Nephron progenitor cell (in vitro differentiated cells): ENCODE measurements around the gene CST1.
"Not testable (repeated sequence)": the region's sequence is repeated elsewhere in the genome, so short reads cannot be mapped to it uniquely, and the experiment has no call there.

Experiments
- DNase-seq: peaks from one replicate; pipeline ENCODE4 v3.0.0; 2021
- H3K27ac Mint-ChIP-seq: 2 replicates; pipeline ENCODE4 v1.8.0; 2021; ENCODE audit warnings: mild to moderate bottlenecking, moderate library complexity, mixed read lengths
- H3K27me3 Mint-ChIP-seq: 2 replicates; pipeline ENCODE4 v1.8.0; 2021; ENCODE audit warnings: mild to moderate bottlenecking, low read depth, mixed read lengths; ENCODE audit not compliant: poor library complexity
- H3K36me3 Mint-ChIP-seq: 2 replicates; pipeline ENCODE4 v1.8.0; 2021; ENCODE audit warnings: low read depth, mixed read lengths
- H3K4me1 Mint-ChIP-seq: 2 replicates; pipeline ENCODE4 v1.8.0; 2021; ENCODE audit warnings: mixed read lengths
- H3K4me3 Mint-ChIP-seq: 2 replicates; pipeline ENCODE4 v1.8.0; 2021; ENCODE audit warnings: mild to moderate bottlenecking, moderate library complexity, mixed read lengths
- H3K9me3 Mint-ChIP-seq: 2 replicates; pipeline ENCODE4 v1.8.0; 2021; ENCODE audit warnings: mild to moderate bottlenecking, moderate library complexity, mixed read lengths
- CTCF ChIP-seq: fragments of 200-600 bp; sonication (generic); IDR thresholded peaks from 2 replicates; pipeline ENCODE4 v1.5.0; 2021; ENCODE audit warnings: antibody characterized with exemption

CST1 gene

GRCh38 chr20:23772074-23772473 is 21.3 kb upstream of the CST1 start:
- Mint-ChIP-seq H3K9me3 (no peaks in the 10 kb centered on the region), H3K4me1 (peaks cover 45% of the 10 kb centered on the region), H3K36me3 (no peaks in the 10 kb centered on the region), H3K27ac (no peak overlapping the region), H3K27me3 (peaks cover 12% of the 10 kb centered on the region), H3K4me3 (no peak overlapping the region)
- DNase-seq, result no peak
- TF ChIP-seq CTCF, result no peak

- Mint-ChIP-seq H3K27me3 (peaks cover 12% of the 10 kb centered on the region), H3K9me3 (peaks cover 7% of the 10 kb centered on the region), H3K36me3 (no peaks in the 10 kb centered on the region), H3K4me1 (peaks cover 34% of the 10 kb centered on the region), H3K27ac (no peak overlapping the region), H3K4me3 (no peak overlapping the region)
- no peak for DNase-seq
- TF ChIP-seq CTCF, result no peak
Observed at GRCh38 chr20:23770384-23770783, 19.6 kb upstream of the CST1 start.

- not testable (repeated sequence) for H3K4me3 Mint-ChIP-seq, DNase-seq, H3K36me3 Mint-ChIP-seq, H3K27ac Mint-ChIP-seq
- Mint-ChIP-seq H3K9me3 (peaks cover 11% of the 10 kb centered on the region), H3K27me3 (peaks cover 12% of the 10 kb centered on the region), H3K4me1 (peaks cover 20% of the 10 kb centered on the region)
Observed at GRCh38 chr20:23768520-23768919, 17.8 kb upstream of the CST1 start.

- Mint-ChIP-seq H3K27me3 (peaks cover 9% of the 10 kb centered on the region), H3K36me3 (no peaks in the 10 kb centered on the region), H3K27ac (no peak overlapping the region), H3K4me1 (peaks cover 10% of the 10 kb centered on the region), H3K9me3 (peaks cover 11% of the 10 kb centered on the region), H3K4me3 (no peak overlapping the region)
- no peak for TF ChIP-seq CTCF
- DNase-seq, result no peak
Observed at GRCh38 chr20:23766531-23766930, 15.8 kb upstream of the CST1 start.

- H3K36me3 Mint-ChIP-seq, result no peaks in the 10 kb centered on the region
- H3K9me3 Mint-ChIP-seq, result peaks cover 11% of the 10 kb centered on the region
- H3K4me1 Mint-ChIP-seq, result peaks cover 10% of the 10 kb centered on the region
- no peaks in the 10 kb centered on the region for H3K27me3 Mint-ChIP-seq
- no peak for TF ChIP-seq CTCF
- H3K27ac Mint-ChIP-seq, result no peak overlapping the region
- H3K4me3 Mint-ChIP-seq, result no peak overlapping the region
- DNase-seq, result no peak
Observed at GRCh38 chr20:23765578-23765977, 14.8 kb upstream of the CST1 start.

GRCh38 chr20:23764630-23765029 is 13.9 kb upstream of the CST1 start:
- H3K27me3 Mint-ChIP-seq, H3K36me3 Mint-ChIP-seq, H3K27ac Mint-ChIP-seq, H3K4me3 Mint-ChIP-seq, DNase-seq: not testable (repeated sequence)
- Mint-ChIP-seq H3K4me1 (peaks cover 12% of the 10 kb centered on the region), H3K9me3 (peaks cover 11% of the 10 kb centered on the region)

GRCh38 chr20:23763345-23763744 is 12.6 kb upstream of the CST1 start:
- Mint-ChIP-seq H3K27ac (no peak overlapping the region), H3K36me3 (no peaks in the 10 kb centered on the region), H3K4me1 (peaks cover 21% of the 10 kb centered on the region), H3K9me3 (peaks cover 11% of the 10 kb centered on the region), H3K27me3 (no peaks in the 10 kb centered on the region), H3K4me3 (no peak overlapping the region)
- DNase-seq, result no peak
- TF ChIP-seq CTCF, result no peak
